Neuronal stem cell (in vitro differentiated cells): Measurements from ENCODE around the gene CALHM6.

ENCODE experiments used
- DNase-seq: peaks from one replicate; pipeline ENCODE4 v3.0.0-alpha.2; 2013; ENCODE audit warnings: low spot score
- H2AFZ ChIP-seq: one replicate; pipeline ENCODE4 v1.6.1; 2013; ENCODE audit warnings: mild to moderate bottlenecking, low read length, inconsistent platforms
- H2AK5ac ChIP-seq: 2 replicates; pipeline ENCODE4 v1.6.1; 2013; ENCODE audit warnings: low read depth, mild to moderate bottlenecking, inconsistent platforms, low read length, moderate library complexity, mixed read lengths
- H2BK120ac ChIP-seq: 2 replicates; pipeline ENCODE4 v1.6.1; 2013; ENCODE audit warnings: low read depth, mild to moderate bottlenecking, inconsistent platforms, low read length, moderate library complexity, mixed read lengths
- H2BK12ac ChIP-seq: one replicate; pipeline ENCODE4 v1.6.1; 2013; ENCODE audit warnings: low read length, inconsistent platforms
- H2BK15ac ChIP-seq: 2 replicates; pipeline ENCODE4 v1.6.1; 2013; ENCODE audit warnings: mild to moderate bottlenecking, low read length, inconsistent platforms, mixed read lengths
- H2BK5ac ChIP-seq: one replicate; pipeline ENCODE4 v1.6.1; 2013; ENCODE audit warnings: inconsistent platforms, mild to moderate bottlenecking, low read length, moderate library complexity
- H3K14ac ChIP-seq: one replicate; pipeline ENCODE4 v1.6.1; 2013; ENCODE audit warnings: low read length, inconsistent platforms
- H3K18ac ChIP-seq: 2 replicates; pipeline ENCODE4 v1.6.1; 2013; ENCODE audit warnings: low read length, inconsistent platforms
- H3K23ac ChIP-seq: 2 replicates; pipeline ENCODE4 v1.6.1; 2013; ENCODE audit warnings: low read depth, mild to moderate bottlenecking, mixed read lengths, low read length, inconsistent platforms; ENCODE audit not compliant: poor library complexity
- H3K27ac ChIP-seq: replicated peaks from 3 replicates; pipeline ENCODE4 v1.5.1; 2013; ENCODE audit warnings: low read length, inconsistent platforms
- H3K27me3 ChIP-seq, 3 experiments: 2 replicates each; pipeline ENCODE4 v1.6.1; 2013; ENCODE audit warnings: low read length in 3 of 3, mild to moderate bottlenecking in 2 of 3, inconsistent platforms in 1 of 3, low read depth in 1 of 3, mixed read lengths in 1 of 3, moderate library complexity in 1 of 3; ENCODE audit not compliant: control insufficient read depth in 3 of 3, insufficient read depth in 3 of 3
- H3K36me3 ChIP-seq, 2 donors: replicated peaks in 1 of 2; 2 replicates each; pipeline ENCODE4 v1.6.1; 2013; ENCODE audit warnings: low read length in 2 of 2; ENCODE audit not compliant: control insufficient read depth in 2 of 2, insufficient read depth in 2 of 2
- H3K4ac ChIP-seq: 2 replicates; pipeline ENCODE4 v1.6.1; 2013; ENCODE audit warnings: inconsistent platforms, mild to moderate bottlenecking, low read length, moderate library complexity
- H3K4me1 ChIP-seq, 2 donors: 1 replicate in 1 of 2; 2 replicates in 1 of 2; pipeline ENCODE4 v1.6.1; 2013; ENCODE audit warnings: low read length in 2 of 2, low read depth in 1 of 2; ENCODE audit not compliant: control insufficient read depth in 2 of 2, insufficient read depth in 1 of 2
- H3K4me2 ChIP-seq: one replicate; pipeline ENCODE4 v1.6.1; 2013; ENCODE audit warnings: mild to moderate bottlenecking, low read length, inconsistent platforms; ENCODE audit not compliant: insufficient read depth, poor library complexity, severe bottlenecking
- H3K4me3 ChIP-seq, 2 donors: 2 replicates each; pipeline ENCODE4 v1.5.1; 2013; ENCODE audit warnings: low read length in 2 of 2, mild to moderate bottlenecking in 2 of 2, inconsistent platforms in 1 of 2, moderate library complexity in 1 of 2
- H3K79me1 ChIP-seq: one replicate; pipeline ENCODE4 v1.6.1; 2013; ENCODE audit warnings: low read depth, mild to moderate bottlenecking, inconsistent platforms, low read length, moderate library complexity
- H3K9ac ChIP-seq: one replicate; pipeline ENCODE4 v1.6.1; 2013; ENCODE audit warnings: mild to moderate bottlenecking, low read depth, low read length, inconsistent platforms; ENCODE audit not compliant: poor library complexity
- H3K9me3 ChIP-seq, 2 donors: replicated peaks in 1 of 2; 2 replicates each; pipeline versions ENCODE3 to v1.6.1; 2013; ENCODE audit warnings: low read length in 2 of 2, mild to moderate bottlenecking in 2 of 2, inconsistent platforms in 1 of 2, low read depth in 1 of 2, mixed read lengths in 1 of 2, moderate library complexity in 1 of 2; ENCODE audit not compliant: control insufficient read depth in 2 of 2, insufficient read depth in 1 of 2
- H4K8ac ChIP-seq: one replicate; pipeline ENCODE4 v1.6.1; 2013; ENCODE audit warnings: low read depth, mild to moderate bottlenecking, inconsistent platforms, low read length, moderate library complexity
- H4K91ac ChIP-seq: one replicate; pipeline ENCODE4 v1.6.1; 2013; ENCODE audit warnings: low read length, low read depth, mild to moderate bottlenecking, inconsistent platforms; ENCODE audit not compliant: poor library complexity
- WGBS, 2 donors: extraction: QIAGEN DNeasy Blood & Tissue Kit; methylation state at CpG; one replicate each; pipeline ENCODE4 v1.1.7; 2013; ENCODE audit warnings: missing lambda C conversion rate in 2 of 2, mixed read lengths in 1 of 2; ENCODE audit not compliant: insufficient read length in 2 of 2, insufficient replicate concordance in 1 of 2; ENCODE audit errors: extremely low coverage in 2 of 2; 5-methylcytosine and 5-hydroxymethylcytosine counted together

CALHM6 gene

DNA sequence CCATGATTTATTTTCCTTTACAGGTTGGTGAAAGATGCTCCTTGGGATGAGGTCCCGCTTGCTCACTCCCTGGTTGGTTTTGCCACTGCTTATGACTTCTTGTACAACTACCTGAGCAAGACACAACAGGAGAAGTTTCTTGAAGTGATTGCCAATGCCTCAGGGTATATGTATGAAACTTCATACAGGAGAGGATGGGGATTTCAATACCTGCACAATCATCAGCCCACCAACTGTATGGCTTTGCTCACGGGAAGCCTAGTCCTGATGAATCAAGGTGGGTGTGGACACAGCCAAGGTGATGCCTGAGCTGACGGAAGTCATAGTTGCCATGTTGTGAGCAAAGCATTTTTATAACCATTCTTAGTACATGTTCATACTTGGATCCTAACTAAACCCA is 34.6 kb upstream of the CALHM6 start:
- H2AK5ac ChIP-seq, result no peak overlapping the region
- peaks cover 6 to 52% of the 10 kb centered on the region in 2 donors for H3K36me3 ChIP-seq
- H3K23ac ChIP-seq, result no peak overlapping the region
- no peak overlapping the region for H4K91ac ChIP-seq
- no peaks in the 10 kb centered on the region for H3K79me1 ChIP-seq
- H3K4me3 ChIP-seq, result no peak overlapping the region
- H2BK5ac ChIP-seq, result no peak overlapping the region
- H3K4ac ChIP-seq, result no peak overlapping the region
- H2AFZ ChIP-seq, result no peak overlapping the region
- H3K27me3 ChIP-seq, result no peaks in the 10 kb centered on the region
- no CpG with 5 or more reads among the region's 3 CpGs for WGBS, 2 donors
- H3K9ac ChIP-seq, result no peak overlapping the region
- no peak overlapping the region for H3K4me2 ChIP-seq
- no peak overlapping the region for H3K18ac ChIP-seq
- H2BK120ac ChIP-seq, result no peak overlapping the region
- H2BK15ac ChIP-seq, result no peak overlapping the region
- no peak overlapping the region for H2BK12ac ChIP-seq
- H4K8ac ChIP-seq, result no peak overlapping the region
- no peak overlapping the region for H3K14ac ChIP-seq
- H3K9me3 ChIP-seq, result peaks cover 0 to 2% of the 10 kb centered on the region in 2 donors
- no peak overlapping the region for H3K27ac ChIP-seq
- no peak for DNase-seq
- no peaks in the 10 kb centered on the region for H3K4me1 ChIP-seq

DNA sequence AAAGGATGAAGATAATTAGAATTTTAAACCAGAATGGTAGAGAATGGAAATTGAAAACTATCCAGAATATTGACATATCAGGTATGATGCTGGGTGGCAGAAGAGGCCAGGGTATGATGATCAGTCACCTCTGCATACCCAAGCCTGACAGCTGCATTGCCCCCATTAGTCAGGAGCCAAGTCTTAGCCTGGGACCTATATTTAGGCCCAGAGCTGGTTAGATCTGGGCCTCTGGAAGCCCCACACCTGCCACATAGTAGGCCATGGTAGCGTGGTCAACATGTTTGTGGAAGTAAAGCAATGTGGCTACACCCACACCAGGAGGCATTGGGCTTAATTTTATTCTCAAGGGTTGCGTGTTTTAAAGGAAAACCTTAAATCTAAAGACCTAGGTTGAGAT is 32.1 kb upstream of the CALHM6 start:
- no peak overlapping the region for H2BK5ac ChIP-seq
- no peak overlapping the region for H3K18ac ChIP-seq
- no peaks in the 10 kb centered on the region for H3K79me1 ChIP-seq
- peaks cover 0 to 2% of the 10 kb centered on the region in 2 donors for H3K9me3 ChIP-seq
- H3K4ac ChIP-seq, result no peak overlapping the region
- H3K27me3 ChIP-seq, result no peaks in the 10 kb centered on the region
- H3K27ac ChIP-seq, result no peak overlapping the region
- no CpG with 5 or more reads among the region's 2 CpGs for WGBS, 2 donors
- H3K23ac ChIP-seq, result no peak overlapping the region
- H3K4me1 ChIP-seq, result no peaks in the 10 kb centered on the region
- H2BK12ac ChIP-seq, result no peak overlapping the region
- no peak overlapping the region for H4K8ac ChIP-seq
- no peak overlapping the region for H3K4me3 ChIP-seq
- no peak overlapping the region for H3K9ac ChIP-seq
- H2AK5ac ChIP-seq, result no peak overlapping the region
- no peak for DNase-seq
- peaks cover 6 to 77% of the 10 kb centered on the region in 2 donors for H3K36me3 ChIP-seq
- H3K4me2 ChIP-seq, result no peak overlapping the region
- H2AFZ ChIP-seq, result no peak overlapping the region
- no peak overlapping the region for H3K14ac ChIP-seq
- H2BK15ac ChIP-seq, result no peak overlapping the region
- no peak overlapping the region for H2BK120ac ChIP-seq
- no peak overlapping the region for H4K91ac ChIP-seq

DNA sequence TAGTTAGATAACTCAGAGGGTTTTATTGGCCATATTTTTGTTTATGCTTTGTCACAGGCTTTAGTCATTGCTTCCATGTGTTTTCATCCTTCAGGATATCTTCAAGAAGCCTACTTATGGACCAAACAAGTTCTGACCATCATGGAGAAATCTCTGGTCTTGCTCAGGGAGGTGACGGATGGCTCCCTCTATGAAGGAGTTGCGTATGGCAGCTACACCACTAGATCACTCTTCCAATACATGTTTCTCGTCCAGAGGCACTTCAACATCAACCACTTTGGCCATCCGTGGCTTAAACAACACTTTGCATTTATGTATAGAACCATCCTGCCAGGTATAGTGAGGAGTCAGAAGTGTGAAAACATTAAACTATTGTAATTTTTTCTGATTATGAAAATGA is 30.3 kb upstream of the CALHM6 start:
- peaks cover 5 to 93% of the 10 kb centered on the region in 2 donors for H3K36me3 ChIP-seq
- no peaks in the 10 kb centered on the region for H3K4me1 ChIP-seq
- H2AK5ac ChIP-seq, result no peak overlapping the region
- no peak for DNase-seq
- H3K4me3 ChIP-seq, result no peak overlapping the region
- no peak overlapping the region for H3K27ac ChIP-seq
- no peak overlapping the region for H3K4me2 ChIP-seq
- no peak overlapping the region for H2BK12ac ChIP-seq
- H3K4ac ChIP-seq, result no peak overlapping the region
- H4K8ac ChIP-seq, result no peak overlapping the region
- peaks cover 0 to 2% of the 10 kb centered on the region in 2 donors for H3K9me3 ChIP-seq
- no peak overlapping the region for H3K18ac ChIP-seq
- H3K79me1 ChIP-seq, result no peaks in the 10 kb centered on the region
- no peaks in the 10 kb centered on the region for H3K27me3 ChIP-seq
- H3K9ac ChIP-seq, result no peak overlapping the region
- WGBS, 2 donors, result no CpG with 5 or more reads among the region's 4 CpGs
- H2BK15ac ChIP-seq, result no peak overlapping the region
- no peak overlapping the region for H4K91ac ChIP-seq
- H2BK5ac ChIP-seq, result no peak overlapping the region
- no peak overlapping the region for H2BK120ac ChIP-seq
- no peak overlapping the region for H3K14ac ChIP-seq
- H2AFZ ChIP-seq, result no peak overlapping the region
- no peak overlapping the region for H3K23ac ChIP-seq

DNA sequence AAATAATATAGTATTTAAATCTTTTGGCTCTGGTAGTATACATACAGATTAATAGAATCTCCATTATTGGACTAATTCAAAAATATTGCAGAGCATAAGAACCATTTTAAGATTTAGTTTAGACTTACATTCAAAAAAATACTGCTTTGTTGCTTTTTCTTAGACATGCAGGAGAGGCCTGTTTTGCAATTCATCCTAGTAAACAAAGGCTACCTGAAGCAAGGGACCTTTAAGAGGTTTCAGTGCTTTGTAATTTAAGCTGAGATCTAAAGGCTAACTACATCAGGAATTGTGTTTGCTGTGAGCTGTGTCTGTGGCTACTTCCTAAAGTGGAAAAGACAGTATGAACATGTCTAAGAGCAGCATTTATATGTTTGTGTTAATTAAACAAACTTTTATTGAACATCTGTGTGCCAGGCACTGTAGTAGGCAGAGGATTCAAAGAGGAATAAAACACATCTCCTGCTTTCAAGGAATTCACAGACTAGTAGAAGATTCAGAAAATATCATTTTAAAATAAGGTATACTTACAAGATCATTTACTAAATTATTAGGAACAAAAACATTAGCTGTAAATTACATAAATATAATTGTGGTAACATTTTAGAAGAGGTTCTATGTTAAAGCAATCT is 29.1 kb upstream of the CALHM6 start:
- Histone ChIP-seq H3K36me3 (peaks cover 2 to 94% of the 10 kb centered on the region in 2 donors), H2BK15ac (no peak overlapping the region), H4K91ac (no peak overlapping the region), H3K23ac (no peak overlapping the region), H2BK5ac (no peak overlapping the region), H3K9me3 (peaks cover 0 to 2% of the 10 kb centered on the region in 2 donors), H2BK12ac (no peak overlapping the region), H3K4me2 (no peak overlapping the region), H3K4me3 (no peak overlapping the region), H2AFZ (no peak overlapping the region), H3K79me1 (no peaks in the 10 kb centered on the region), H3K14ac (no peak overlapping the region), H4K8ac (no peak overlapping the region), H2AK5ac (no peak overlapping the region), H3K4me1 (peaks cover 0 to 2% of the 10 kb centered on the region in 2 donors), H2BK120ac (no peak overlapping the region), H3K18ac (no peak overlapping the region), H3K27ac (no peak overlapping the region), H3K4ac (no peak overlapping the region), H3K9ac (no peak overlapping the region), H3K27me3 (no peaks in the 10 kb centered on the region)
- no peak for DNase-seq
